IPS-11a (cell line): ENCODE data around the gene ATG12.
"Not testable (repeated sequence)": the region's sequence is repeated elsewhere in the genome, so short reads cannot be mapped to it uniquely, and the experiment has no call there.

Source experiments
- H3K4me3 ChIP-seq: one replicate; pipeline ENCODE4 v1.5.1; 2013; ENCODE audit warnings: low read depth, low read length, control low read depth

The ATG12 gene

GRCh38 chr5:115842952-115843351 is 1.6 kb upstream of the ATG12 start:
- H3K4me3 ChIP-seq = peak overlapping the region; percentile 88

GRCh38 chr5:115842089-115842935 is 947 bp upstream of the ATG12 start:
- peak overlapping the region; percentile 88 for H3K4me3 ChIP-seq

- peak overlapping the region; percentile 88 for H3K4me3 ChIP-seq
These were observed 492 bp downstream of the ATG12 start for GRCh38 chr5:115840873-115841272.

- no peak overlapping the region for H3K4me3 ChIP-seq
These were observed 2.4 kb downstream of the ATG12 start for GRCh38 chr5:115838885-115839518.

- no peak overlapping the region for H3K4me3 ChIP-seq
These were observed 5.9 kb downstream of the ATG12 start for GRCh38 chr5:115835481-115835880.

- H3K4me3 ChIP-seq = no peak overlapping the region
These were observed 10.1 kb downstream of the ATG12 start for GRCh38 chr5:115831163-115831768.

- H3K4me3 ChIP-seq = no peak overlapping the region
These were observed 11.5 kb downstream of the ATG12 start for GRCh38 chr5:115829913-115830312.

- H3K4me3 ChIP-seq = no peak overlapping the region
These were observed 15.4 kb downstream of the ATG12 start for GRCh38 chr5:115825948-115826347.

GRCh38 chr5:115824983-115825382 is 16.4 kb downstream of the ATG12 start:
- H3K4me3 ChIP-seq = not testable (repeated sequence)

- no peak overlapping the region for H3K4me3 ChIP-seq
These were observed 20.5 kb downstream of the ATG12 start for GRCh38 chr5:115820846-115821245.

- no peak overlapping the region for H3K4me3 ChIP-seq
These were observed 22.5 kb downstream of the ATG12 start for GRCh38 chr5:115818821-115819220.

GRCh38 chr5:115817386-115817785 is 24.0 kb downstream of the ATG12 start:
- H3K4me3 ChIP-seq = no peak overlapping the region

GRCh38 chr5:115816226-115817081 is 24.9 kb downstream of the ATG12 start, which contains the start of gene CDO1:
CDO1 (minus strand) TSS chr5:115816659; CDS start chr5:115816397, 262 bp downstream.
- H3K4me3 ChIP-seq = peak within 1 kb of the TSS; percentile 84

- H3K4me3 ChIP-seq = peak overlapping the region; percentile 84
These were observed 25.6 kb downstream of the ATG12 start for GRCh38 chr5:115815693-115816225.

- peak overlapping the region; percentile 84 for H3K4me3 ChIP-seq
These were observed 26.2 kb downstream of the ATG12 start for GRCh38 chr5:115815006-115815692.

GRCh38 chr5:115813719-115814118 is 27.6 kb downstream of the ATG12 start:
- H3K4me3 ChIP-seq = no peak overlapping the region

- no peak overlapping the region for H3K4me3 ChIP-seq
These were observed 29.0 kb downstream of the ATG12 start for GRCh38 chr5:115812372-115812771.

GRCh38 chr5:115811406-115811805 is 30.0 kb downstream of the ATG12 start:
- H3K4me3 ChIP-seq = no peak overlapping the region

GRCh38 chr5:115810761-115811160 is 30.6 kb downstream of the ATG12 start:
- H3K4me3 ChIP-seq = no peak overlapping the region

GRCh38 chr5:115809946-115810345 is 31.4 kb downstream of the ATG12 start:
- no peak overlapping the region for H3K4me3 ChIP-seq
